M059J (cell line): ENCODE data around the gene NEK5. TPM values are rescaled to one million over a fixed set of nuclear protein-coding genes. Genes with fewer than 3 reads are reported as not detected.
"Not testable (repeated sequence)": the region's sequence is repeated elsewhere in the genome, so short reads cannot be mapped to it uniquely, and the experiment has no call there.

Experiments used
- DNase-seq: peaks from one replicate; pipeline ENCODE4 v3.0.0-alpha.2; 2012; ENCODE audit warnings: low read depth
- total RNA-seq: library from RNA; depleted of rRNA; stranded (reverse); fragments of >200 nt; shearing (Covaris generic); gene quantifications from 2 replicates; pipeline ENCODE4 v1.2.3, GENCODE V29; 2014

The NEK5 gene
- total RNA-seq, 1 experiment from 2014 or later: not detected

DNA sequence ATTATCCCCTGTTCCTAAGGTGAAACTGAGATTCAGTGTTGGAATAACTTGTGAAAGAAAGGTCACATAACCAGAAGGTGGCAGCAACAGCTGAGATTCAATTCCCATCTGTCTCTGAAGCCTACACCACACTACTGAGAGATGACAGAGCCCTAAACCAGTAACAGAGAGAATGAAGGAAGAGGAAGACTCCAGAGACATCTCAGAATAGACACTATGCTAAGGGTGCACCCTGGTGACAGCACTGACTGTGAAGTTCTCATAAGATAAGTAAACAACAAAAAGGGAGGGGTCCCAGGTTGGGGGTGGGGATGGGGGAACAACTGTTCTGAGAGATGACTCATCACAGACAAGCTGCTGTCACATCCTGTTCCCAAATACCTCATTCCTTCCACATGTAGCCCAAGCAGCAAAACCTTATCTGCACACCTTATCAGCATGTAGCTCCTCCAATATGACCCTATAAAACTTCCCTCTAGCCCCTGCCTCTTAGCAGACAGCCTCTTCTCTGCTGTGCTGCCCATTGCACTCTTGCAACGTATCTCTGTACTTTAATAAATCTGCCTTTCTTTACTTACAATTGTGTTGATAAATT, 57.8 kb downstream of the NEK5 start:
- DNase-seq: peak; percentile 42

DNA sequence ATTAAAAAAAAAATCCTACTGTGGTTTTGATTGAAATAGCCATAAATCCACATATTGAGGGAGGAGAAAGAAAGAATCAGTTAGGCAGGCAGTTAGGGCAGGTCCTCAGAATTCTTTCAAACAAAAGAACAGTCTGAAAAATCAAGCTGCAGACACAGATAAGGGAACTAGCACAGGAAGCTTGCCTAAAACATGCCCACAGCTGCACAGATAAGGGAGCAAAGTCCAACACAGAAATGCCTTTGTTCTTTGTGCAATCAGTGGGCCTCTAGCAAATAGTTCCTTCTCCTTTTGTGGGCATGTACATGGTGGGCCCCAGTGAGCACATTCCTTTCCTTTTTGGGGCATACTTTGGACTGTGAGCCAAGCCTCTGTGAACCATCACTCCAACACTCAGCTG, 61.6 kb downstream of the NEK5 start:
- DNase-seq: no peak

DNA sequence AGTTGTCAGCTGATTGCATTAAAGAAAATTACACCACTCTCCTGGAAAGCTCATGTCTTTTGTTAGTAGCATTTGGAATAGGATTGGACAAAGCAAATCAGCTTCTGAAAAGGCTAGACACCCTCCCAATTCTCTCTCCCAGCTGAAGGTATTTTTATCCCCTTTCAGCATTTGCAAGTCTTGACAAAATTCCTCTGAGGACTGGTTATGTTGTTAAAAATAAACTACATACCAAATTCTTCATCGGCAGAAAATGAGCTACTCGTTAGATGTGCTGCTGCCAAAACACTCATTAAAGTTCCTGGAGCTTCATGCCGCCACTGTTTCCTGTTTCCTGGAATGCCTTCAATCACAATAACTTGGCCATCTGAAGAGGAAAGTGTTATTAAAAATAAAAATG, 67.3 kb downstream of the NEK5 start:
- DNase-seq: no peak

DNA sequence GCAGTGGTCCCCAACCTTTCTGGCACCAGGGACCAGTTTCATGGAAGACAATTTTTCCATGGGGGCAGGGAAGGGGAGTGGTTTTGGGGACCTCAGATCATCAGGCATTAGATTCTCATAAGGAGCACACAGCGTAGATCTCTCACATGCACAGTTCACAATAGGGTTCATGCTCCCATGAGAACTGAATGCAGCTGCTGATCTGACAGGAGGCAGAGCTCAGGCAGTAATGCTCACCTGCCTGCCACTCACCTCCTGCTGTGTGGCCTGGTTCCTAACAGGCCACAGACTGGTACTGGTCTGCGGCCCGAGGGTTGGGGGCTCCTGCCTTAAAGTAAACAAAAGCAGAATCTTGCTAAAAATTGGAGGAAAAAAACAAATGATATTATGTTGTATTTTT, 67.8 kb downstream of the NEK5 start:
- not testable (repeated sequence) for DNase-seq

DNA sequence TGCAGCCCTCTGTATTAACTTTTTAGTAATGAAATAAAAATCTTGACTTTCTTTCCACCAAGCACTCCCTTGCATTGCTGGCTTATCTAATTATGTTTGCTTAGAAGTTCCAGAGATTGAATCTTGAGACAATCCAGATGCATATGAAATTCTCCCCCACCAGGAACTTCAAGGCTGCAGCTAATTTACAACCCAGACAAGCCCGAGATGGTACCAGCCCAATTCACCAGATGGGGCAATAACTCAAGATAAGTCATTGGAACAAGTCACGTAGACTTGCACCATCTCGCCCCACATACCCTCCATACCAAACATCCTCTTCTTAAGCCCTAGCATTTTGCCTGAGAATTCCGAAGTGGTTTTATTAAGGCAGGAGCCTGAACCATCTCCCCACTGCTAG, 75.4 kb downstream of the NEK5 start:
- no peak for DNase-seq

DNA sequence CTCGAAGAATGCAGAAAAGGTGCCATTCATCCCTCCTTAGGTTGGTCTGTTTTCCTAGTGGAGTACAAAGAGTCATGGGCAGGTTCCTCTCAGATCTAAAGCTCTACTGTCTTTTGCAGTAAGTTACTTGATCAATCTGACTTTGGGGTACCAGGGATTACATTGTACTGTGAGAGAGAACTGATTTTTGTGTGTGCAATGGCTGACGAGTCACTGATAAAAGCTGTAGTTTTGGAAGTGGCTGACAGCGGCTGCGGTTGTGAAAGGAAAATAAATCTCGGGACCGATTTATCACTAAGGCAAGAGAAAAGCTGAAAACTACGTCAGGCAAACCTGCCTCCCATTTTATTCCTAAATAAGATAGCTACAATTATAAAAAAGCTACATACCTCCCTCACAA, 77.5 kb downstream of the NEK5 start:
- DNase-seq: no peak

DNA sequence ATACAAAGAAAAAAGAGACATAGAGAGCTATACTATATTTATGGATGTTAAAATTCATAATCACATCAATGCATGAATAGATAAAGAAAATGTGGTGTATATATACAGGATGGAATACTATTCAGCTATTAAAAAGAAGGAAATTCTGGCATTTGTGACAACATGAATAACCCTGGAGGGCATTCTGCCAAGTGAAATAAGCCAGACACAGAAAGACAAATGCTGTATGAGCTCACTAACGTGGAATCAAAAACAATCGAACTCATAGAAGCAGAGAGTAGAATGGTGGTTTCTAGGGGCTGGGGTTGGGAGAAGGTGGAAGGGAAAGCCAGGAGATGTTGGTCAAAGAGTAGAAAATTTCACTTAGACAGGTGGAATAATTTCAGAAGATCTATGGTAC, 80.4 kb downstream of the NEK5 start:
- DNase-seq: no peak

DNA sequence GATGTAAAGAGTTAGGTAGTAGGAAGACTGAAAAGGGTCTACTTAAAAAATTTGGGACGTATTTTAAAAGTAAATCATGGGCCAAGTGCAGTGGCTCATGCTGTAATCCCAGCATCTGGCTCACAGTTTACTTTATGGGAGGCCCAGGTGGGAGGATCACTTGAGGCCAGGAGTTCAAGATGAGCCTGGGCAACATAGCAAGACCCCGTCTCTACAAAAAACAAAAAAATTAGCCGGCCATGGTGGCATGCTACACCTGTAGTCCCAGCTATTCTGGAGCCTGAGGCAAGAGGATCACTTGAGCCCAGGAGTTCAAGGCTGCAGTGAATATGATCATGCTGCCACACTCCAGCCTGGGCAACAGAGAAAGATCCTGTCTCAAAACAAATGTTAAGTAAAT, 81.4 kb downstream of the NEK5 start:
- no peak for DNase-seq

DNA sequence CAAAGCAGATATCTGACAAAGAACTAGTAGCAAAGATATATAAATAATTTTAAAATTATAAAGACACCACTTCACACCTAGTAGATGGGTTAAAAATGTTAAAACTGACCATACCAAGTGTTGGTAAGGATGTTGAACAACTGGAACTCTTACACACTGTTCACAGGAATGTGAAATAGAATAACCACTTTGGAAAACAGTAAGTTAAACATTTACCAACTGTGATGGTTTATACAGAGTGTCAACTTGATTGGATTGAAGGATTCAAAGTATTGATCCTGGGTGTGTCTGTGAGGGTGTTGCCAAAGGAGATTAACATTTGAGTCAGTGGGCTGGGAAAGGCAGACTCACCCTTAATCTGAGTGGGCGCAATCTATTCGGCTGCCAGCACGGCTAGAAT, 85.2 kb downstream of the NEK5 start:
- no peak for DNase-seq

DNA sequence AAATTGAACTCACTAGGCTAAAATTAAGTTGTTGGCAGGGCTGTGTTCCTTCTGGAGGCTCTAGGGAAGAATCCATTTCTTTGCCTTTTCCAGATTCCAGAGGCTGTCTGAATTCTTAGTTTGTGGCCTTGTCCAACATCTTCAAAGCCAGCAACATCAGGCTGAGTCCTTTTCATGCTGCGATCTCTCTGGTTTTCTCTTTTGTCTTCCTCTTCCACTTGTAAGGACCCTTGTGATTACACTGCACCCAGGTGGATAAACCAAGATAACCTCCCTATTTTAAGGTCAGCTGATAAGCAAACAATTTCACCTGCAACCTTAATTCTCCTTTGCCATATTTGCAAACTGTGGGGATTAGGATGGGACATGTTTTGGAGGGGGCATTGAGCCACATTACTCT, 92.8 kb downstream of the NEK5 start:
- no peak for DNase-seq

DNA sequence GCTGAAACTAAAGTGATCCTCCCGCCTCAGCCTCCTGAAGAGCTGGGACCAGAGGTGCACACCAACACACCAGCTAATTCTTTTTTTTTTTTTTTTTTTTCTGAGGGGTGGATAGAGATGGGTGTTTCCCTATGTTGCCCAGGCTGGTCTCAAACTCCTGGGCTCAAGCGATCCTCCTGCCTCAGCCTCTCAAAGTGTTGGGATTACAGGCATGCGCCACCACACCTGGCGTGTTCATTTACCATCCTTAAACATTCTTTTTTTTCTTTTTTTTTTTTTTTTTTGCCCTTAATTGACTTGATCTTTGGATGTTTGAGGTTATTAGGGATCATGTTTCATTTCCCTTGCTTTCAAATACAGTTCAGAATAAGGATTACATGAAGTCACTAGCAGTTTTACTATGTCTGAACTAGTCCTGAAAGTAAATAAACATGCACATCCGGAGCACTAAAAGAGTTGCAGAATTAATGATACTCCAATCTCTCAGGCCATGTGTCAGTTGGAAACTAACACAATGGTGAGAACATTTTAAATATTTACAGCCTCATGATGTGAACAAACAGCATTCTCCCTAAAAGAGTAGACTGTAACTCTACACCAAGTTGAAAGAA, 94.2 kb downstream of the NEK5 start:
- DNase-seq: no peak

DNA sequence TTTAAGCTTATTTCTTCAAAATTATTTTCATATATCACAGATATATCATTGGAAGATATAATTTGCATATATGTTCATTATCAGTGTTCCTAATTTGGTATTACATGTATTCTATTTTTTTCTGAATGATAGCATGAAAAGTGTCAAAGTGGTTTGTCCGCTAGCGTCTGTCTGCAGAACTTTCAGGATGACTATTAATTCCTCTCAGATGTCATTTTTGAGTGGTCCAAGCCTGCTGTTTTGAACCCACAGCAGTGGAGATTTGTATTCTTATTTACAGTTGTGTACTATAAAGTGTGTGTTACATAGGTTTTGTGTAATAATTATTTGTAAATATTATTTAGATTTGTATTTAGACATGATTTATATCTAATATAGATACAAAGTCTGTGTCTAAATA, 95.8 kb downstream of the NEK5 start:
- DNase-seq: no peak

DNA sequence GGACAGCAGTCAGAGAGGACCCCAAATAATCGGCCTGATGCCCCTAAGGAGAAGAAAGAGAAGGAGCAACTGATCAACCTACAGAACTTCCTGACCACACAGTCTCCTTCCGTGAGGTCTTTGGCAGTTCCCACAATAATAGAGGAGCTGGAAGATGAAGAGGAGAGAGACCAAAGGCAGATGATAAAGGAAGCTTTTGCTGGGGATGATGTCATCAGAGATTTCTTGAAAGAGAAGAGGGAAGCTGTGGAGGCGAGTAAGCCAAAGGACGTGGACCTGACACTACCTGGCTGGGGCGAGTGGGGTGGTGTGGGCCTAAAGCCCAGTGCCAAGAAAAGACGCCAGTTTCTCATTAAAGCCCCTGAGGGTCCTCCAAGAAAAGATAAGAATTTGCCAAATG, 98.5 kb downstream of the NEK5 start:
- not testable (repeated sequence) for DNase-seq

DNA sequence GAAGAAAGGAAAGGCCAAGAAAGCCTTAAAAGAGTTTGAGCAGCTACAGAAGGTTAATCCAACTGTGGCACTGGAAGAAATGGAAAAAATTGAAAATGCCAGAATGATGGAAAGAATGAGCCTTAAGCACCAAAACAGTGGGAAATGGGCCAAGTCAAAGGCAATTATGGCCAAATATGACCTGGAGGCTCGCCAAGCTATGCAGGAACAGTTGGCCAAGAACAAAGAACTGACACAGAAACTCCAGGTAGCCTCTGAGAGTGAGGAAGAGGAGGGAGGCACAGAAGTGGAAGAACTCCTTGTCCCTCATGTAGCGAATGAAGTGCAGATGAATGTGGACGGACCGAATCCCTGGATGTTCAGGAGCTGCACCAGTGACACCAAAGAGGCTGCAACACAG, 99.3 kb downstream of the NEK5 start:
- DNase-seq: no peak

DNA sequence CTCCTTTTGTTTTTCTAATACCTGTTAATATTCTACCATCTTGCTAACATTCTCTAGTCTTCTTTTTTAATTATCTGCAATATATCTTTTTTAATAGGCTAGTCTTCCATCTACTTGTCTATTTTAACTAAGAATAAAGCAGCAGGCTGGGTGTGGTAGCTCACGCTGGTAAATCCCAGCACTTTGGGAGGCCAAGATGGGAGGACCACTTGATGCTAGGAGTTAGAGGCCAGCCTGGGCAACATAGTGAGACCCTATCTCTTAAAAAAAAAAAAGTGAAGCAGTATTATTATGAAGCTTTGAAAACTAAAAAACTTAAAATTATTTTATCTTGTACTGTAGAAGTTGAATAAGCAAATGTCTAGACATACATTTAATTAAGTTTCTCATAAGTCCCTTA, 101.0 kb downstream of the NEK5 start:
- no peak for DNase-seq

DNA sequence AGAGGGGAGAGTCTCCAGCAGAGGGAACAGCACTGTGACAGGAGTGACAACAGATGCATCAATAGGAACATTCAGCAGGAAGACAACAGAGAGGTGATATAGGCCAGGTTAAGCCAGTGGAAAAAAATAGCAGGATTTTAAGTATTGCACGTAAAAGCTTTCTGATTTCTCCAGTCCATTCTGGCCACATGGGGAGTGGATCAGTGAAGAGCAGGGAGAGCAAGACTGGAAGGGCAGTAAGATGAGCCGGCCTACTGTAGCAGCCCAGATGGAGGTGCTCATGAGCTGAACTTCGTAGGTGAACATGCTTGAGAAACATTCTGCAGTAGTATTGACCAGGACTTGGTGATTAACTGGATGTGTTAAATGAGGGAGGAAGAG, 102.6 kb downstream of the NEK5 start:
- DNase-seq: no peak

DNA sequence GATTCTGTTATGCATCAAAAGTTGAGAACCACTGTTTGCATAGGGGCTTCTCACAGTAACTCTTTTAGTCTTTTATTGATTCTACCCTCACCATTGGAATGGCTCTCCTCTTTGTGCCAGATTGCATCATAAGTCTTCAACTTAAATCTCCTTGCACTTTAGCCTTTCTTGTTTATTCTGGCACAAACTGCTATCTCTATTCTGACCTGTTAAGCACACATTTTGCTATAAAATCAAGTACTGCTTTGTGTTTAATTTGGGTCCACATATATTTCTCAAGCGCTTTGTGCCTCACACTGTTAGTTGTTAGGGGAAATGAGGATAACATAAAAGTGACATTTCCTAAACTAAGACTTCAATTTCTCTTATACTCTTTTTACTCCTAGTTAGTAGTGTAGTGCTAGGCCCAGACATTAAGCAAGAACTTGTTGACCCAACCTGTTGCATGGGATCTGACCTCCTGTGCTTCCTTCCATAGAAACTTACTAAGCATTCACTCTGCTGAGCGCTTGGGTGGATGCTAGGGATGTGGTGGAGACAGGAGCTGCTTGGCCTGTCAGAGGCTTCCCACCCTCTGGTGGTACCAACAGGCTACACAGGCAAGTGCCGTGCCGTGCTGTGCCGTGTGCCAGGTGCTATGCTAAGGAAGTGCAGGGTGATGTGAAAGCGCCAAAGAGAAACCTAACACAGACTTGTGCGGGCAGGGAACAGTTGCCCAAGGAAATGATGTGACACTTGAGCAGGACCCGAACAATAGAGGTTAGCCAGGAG, 103.2 kb downstream of the NEK5 start:
- no peak for DNase-seq

DNA sequence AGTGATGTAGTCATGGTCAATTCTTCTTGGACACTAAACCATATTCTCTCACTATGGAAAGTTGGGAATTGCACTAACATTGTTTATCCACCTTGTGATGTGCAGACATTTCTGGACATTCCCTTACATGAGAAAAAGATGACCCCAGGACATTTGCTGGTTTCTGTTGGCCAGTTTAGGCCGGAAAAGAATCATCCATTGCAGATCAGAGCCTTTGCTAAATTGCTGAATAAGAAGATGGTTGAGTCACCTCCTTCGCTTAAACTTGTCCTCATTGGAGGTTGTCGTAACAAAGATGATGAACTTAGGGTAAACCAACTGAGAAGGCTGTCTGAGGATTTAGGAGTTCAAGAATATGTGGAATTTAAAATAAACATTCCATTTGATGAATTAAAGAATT, 104.4 kb downstream of the NEK5 start, which contains the start of gene UTP14C:
UTP14C (plus strand) TSS at position 211 of the 400 bp plus-strand sequence. CDS start 4,114 bp downstream, outside the sequence.
- no peak for DNase-seq

DNA sequence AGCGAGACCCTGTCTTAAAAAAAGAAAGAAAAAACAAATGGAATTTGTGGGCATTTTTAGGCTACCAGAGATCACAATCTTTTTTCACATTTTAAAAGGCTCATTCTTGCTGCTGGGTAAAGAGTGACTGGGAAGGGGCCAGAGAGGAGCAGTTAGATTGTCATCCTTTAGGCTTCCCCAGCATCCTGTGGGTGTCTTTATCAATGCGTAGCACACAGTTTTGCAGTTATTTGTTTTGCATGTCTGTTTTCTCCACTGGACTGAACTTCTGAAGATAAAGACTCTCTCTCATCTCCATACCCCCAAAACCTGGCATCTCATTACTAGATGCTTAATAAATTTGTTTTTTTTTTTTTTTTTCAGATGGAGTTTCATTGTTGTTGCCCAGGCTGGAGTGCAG, 106.5 kb downstream of the NEK5 start:
- no peak for DNase-seq

DNA sequence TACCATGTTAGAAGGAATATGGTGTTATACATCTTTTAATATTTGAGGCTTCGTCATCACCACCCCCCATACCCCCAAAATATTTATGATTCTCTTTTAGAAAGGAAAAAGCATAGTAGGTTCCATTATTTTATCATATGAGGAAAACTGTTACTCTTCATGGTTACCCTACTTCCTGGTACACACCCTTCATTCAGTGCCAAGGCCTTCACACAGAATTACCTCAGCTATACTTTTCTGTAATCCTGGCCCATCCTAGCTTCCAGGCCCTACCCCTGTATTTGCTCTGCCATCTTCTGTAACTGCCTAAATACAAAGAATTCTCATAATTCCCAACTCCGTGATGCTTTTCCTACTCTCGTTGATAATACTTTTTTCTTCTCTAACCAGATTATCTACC, 108.7 kb downstream of the NEK5 start:
- no peak for DNase-seq

DNA sequence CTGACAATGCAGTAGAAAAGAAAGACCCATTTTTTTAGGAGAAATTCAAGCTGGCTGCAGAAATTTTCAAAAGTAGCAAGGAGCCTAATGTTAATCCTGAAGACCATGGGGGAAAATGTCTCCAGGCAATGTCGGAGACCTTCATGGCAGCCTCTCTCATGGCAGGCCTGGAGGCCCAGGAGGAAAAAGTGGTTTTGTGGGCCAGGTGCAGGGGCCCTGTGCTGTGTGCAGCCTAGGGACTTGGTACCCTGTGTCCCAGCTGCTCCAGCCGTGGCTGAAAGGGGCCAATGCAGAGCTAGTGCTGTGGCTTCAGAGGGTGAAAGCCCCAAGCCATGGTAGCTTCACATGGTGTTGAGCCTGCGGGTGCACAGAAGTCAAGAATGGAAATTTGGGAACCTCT, 112.6 kb downstream of the NEK5 start:
- no peak for DNase-seq

DNA sequence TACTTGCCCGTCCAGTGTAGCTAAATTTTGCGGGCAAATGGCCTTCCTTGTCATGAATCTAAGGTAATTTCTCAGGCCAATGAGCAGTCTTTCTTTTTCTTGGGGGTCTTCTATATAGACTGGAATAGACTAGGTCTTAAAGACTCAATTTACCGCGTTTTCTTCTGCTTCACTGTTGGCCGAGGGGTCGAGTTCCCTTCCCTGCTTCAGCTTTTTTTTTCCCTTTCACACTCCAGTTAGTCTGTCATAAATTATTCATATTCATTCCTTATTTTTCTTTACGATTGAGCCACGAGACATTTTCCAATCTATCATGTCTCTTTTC, 116.4 kb downstream of the NEK5 start:
- no peak for DNase-seq
